B cell (primary cell): ENCODE measurements around the gene GALNT10. TPM values are rescaled to one million over a fixed set of nuclear protein-coding genes. Genes with fewer than 3 reads are reported as not detected.

Experiments used
- ATAC-seq: fragments of 200-7000 bp; cut with Tn5 transposase; one replicate; pipeline ENCODE4 v1.10.0; 2021; ENCODE audit warnings: low read depth, mild to moderate bottlenecking, moderate number of reproducible peaks, moderate library complexity
- CTCF ChIA-PET: fragments of 350-600 bp; sonication (Branson Sonifier 250); formaldehyde crosslinking; loops from one replicate; lab custom pipeline; 2021; ENCODE audit warnings: antibody characterized with exemption, inconsistent platforms; lab: Charles Lee
- POLR2A ChIA-PET: fragments of 350-600 bp; sonication (Branson Sonifier 250); formaldehyde crosslinking; loops from one replicate; lab custom pipeline; 2021; ENCODE audit warnings: antibody characterized with exemption; lab: Charles Lee
- DNase-seq: peaks from one replicate; pipeline ENCODE4 v3.0.0; 2013
- H2AFZ ChIP-seq: 2 replicates; pipeline ENCODE4 v1.6.1; 2012; ENCODE audit warnings: mild to moderate bottlenecking, low read depth, low read length; ENCODE audit not compliant: insufficient read depth, poor library complexity, severe bottlenecking
- H3K27ac ChIP-seq, 2 donors: 1 replicate in 1 of 2; 2 replicates in 1 of 2; pipeline ENCODE4 v1.5.1; 2012 to 2013; ENCODE audit warnings: low read length in 2 of 2, mild to moderate bottlenecking in 2 of 2, moderate library complexity in 1 of 2
- H3K27me3 ChIP-seq, 4 experiments: fragments of 200-600 bp in 1 of 4; sonication (generic) in 1 of 4; replicated peaks in 1 of 4; 1 replicate in 2 of 4; 2 replicates in 2 of 4; pipeline versions ENCODE4 v1.6.1 to v1.7.0; 2013 to 2016; ENCODE audit warnings: low read length in 3 of 4, mild to moderate bottlenecking in 2 of 4, mixed read lengths in 1 of 4, moderate library complexity in 1 of 4; ENCODE audit not compliant: insufficient read depth in 4 of 4, control insufficient read depth in 3 of 4; ENCODE audit errors: control extremely low read depth in 1 of 4
- H3K36me3 ChIP-seq, 2 experiments: replicated peaks in 1 of 2; 1 replicate in 1 of 2; 2 replicates in 1 of 2; pipeline versions ENCODE4 v1.6.1 to v1.7.1; 2013; ENCODE audit warnings: low read length in 1 of 2; ENCODE audit not compliant: insufficient read depth in 2 of 2, control insufficient read depth in 1 of 2; ENCODE audit errors: control extremely low read depth in 1 of 2, extremely low read depth in 1 of 2
- H3K4me1 ChIP-seq, 2 donors: fragments of 200-600 bp in 1 of 2; sonication (generic) in 1 of 2; 1 replicate in 1 of 2; 2 replicates in 1 of 2; pipeline versions ENCODE4 v1.5.1 to v1.6.1; 2013 to 2017; ENCODE audit warnings: low read length in 2 of 2; ENCODE audit not compliant: control insufficient read depth in 2 of 2, insufficient read depth in 2 of 2
- H3K4me2 ChIP-seq: replicated peaks from 2 replicates; pipeline ENCODE3; 2012; ENCODE audit warnings: mild to moderate bottlenecking, low read depth, low read length; ENCODE audit not compliant: poor library complexity, severe bottlenecking
- H3K4me3 ChIP-seq, 5 experiments: fragments of 200-600 bp in 1 of 5; sonication (generic) in 1 of 5; 1 replicate in 3 of 5; 2 replicates in 2 of 5; pipeline versions ENCODE4 v1.5.1 to v1.7.0; 2011 to 2016; ENCODE audit warnings: low read length in 4 of 5, mild to moderate bottlenecking in 4 of 5, low read depth in 2 of 5, control low read depth in 1 of 5, moderate library complexity in 1 of 5; ENCODE audit not compliant: insufficient read depth in 1 of 5; ENCODE audit errors: control extremely low read depth in 1 of 5, extremely low read depth in 1 of 5
- H3K79me2 ChIP-seq: fragments of 200-600 bp; sonication (generic); one replicate; pipeline ENCODE4 v1.6.0; 2016; ENCODE audit warnings: low read length; ENCODE audit not compliant: control insufficient read depth, insufficient read depth
- H3K9ac ChIP-seq: fragments of 200-600 bp; sonication (generic); 2 replicates; pipeline ENCODE4 v1.6.1; 2017; ENCODE audit warnings: mild to moderate bottlenecking, low read length, moderate library complexity
- H3K9me3 ChIP-seq, 3 donors: one replicate each; pipeline versions ENCODE4 v1.6.1 to v1.7.1; 2013; ENCODE audit warnings: low read length in 2 of 3; ENCODE audit not compliant: control insufficient read depth in 2 of 3, insufficient read depth in 1 of 3; ENCODE audit errors: control extremely low read depth in 1 of 3
- H4K20me1 ChIP-seq: 2 replicates; pipeline ENCODE4 v1.6.0; 2012; ENCODE audit warnings: mild to moderate bottlenecking, low read length; ENCODE audit not compliant: insufficient read depth, control insufficient read depth, poor library complexity, severe bottlenecking
- H3K27ac Mint-ChIP-seq: one replicate; pipeline ENCODE4 v1.8.0; 2021; ENCODE audit warnings: mixed read lengths
- H3K27me3 Mint-ChIP-seq: one replicate; pipeline ENCODE4 v1.8.0; 2021; ENCODE audit warnings: mixed read lengths
- H3K4me1 Mint-ChIP-seq: one replicate; pipeline ENCODE4 v1.8.0; 2021; ENCODE audit warnings: mixed read lengths
- H3K4me3 Mint-ChIP-seq: one replicate; pipeline ENCODE4 v1.8.0; 2021; ENCODE audit warnings: mixed read lengths
- H3K9me3 Mint-ChIP-seq: one replicate; pipeline ENCODE4 v1.8.0; 2022; ENCODE audit warnings: mixed read lengths; ENCODE audit not compliant: insufficient read depth
- CTCF ChIP-seq: fragments of 200-600 bp; IDR thresholded peaks from one replicate; pipeline ENCODE4 v1.8.0; 2022; ENCODE audit warnings: antibody characterized with exemption, mild to moderate bottlenecking
- EZH2 ChIP-seq: IDR thresholded peaks from 2 replicates; pipeline ENCODE4 v1.6.1; 2012; ENCODE audit warnings: borderline replicate concordance, low read depth, mild to moderate bottlenecking, moderate library complexity, low read length; ENCODE audit not compliant: insufficient read depth, poor library complexity, severe bottlenecking
- WGBS: methylation state at CpG from one replicate; pipeline ENCODE4 v1.1.5; 2013; ENCODE audit warnings: missing lambda C conversion rate; ENCODE audit not compliant: insufficient coverage; 5-methylcytosine and 5-hydroxymethylcytosine counted together
- intact Hi-C: fragments of 100-400 bp; cut with micrococcal nuclease; formaldehyde crosslinking; loops from one replicate; pipeline ENCODE4 v1.10.0; 2022
- polyA plus RNA-seq: library from polyadenylated mRNA; depleted of rRNA; stranded (reverse); fragments of >200 nt; gene quantifications from 2 replicates; pipeline ENCODE4 v1.2.3, GENCODE V29; 2012
- total RNA-seq, 2 donors: library from RNA; stranded (reverse); fragments of 120-200 nt in 1 of 2; gene quantifications; 1 replicate in 1 of 2; 2 replicates in 1 of 2; pipeline versions ENCODE4 v1.2.3 to v1.2.4, GENCODE V29; 2013 to 2022

GALNT10 gene
- total and polyA plus RNA-seq, 2 donors (not counting 1 experiment from before 2014, with no cell fraction given), result 27.7 to 42.8 TPM

- Histone ChIP-seq H4K20me1 (no peaks in the 10 kb centered on the region), H3K4me1 (peaks cover 17 to 19% of the 10 kb centered on the region in 2 donors), H3K27me3 (no peaks in the 10 kb centered on the region), H3K79me2 (peaks cover 5% of the 10 kb centered on the region), H3K4me2 (no peak overlapping the region), H3K27ac (no peak overlapping the region), H3K4me3 (no peak overlapping the region), H3K36me3 (peaks cover 1 to 36% of the 10 kb centered on the region in 2 experiments), H2AFZ (no peak overlapping the region), H3K9ac (no peak overlapping the region), H3K9me3 (no peaks in the 10 kb centered on the region)
- no peak for ATAC-seq
- H3K4me3 Mint-ChIP-seq, result no peak overlapping the region
- WGBS, result no CpG with 5 or more reads among the region's 1 CpG
- no peak overlapping the region for H3K27ac Mint-ChIP-seq
- peaks cover 26% of the 10 kb centered on the region for H3K4me1 Mint-ChIP-seq
- TF ChIP-seq CTCF (no peak), EZH2 (no peak)
- CTCF ChIA-PET, result no interaction called here
- no peaks in the 10 kb centered on the region for H3K9me3 Mint-ChIP-seq
- no peaks in the 10 kb centered on the region for H3K27me3 Mint-ChIP-seq
- POLR2A ChIA-PET, result no interaction called here
- intact Hi-C loops, result no loop called here
- no peak for DNase-seq
These were observed 105.0 kb downstream of the GALNT10 start for GRCh38 chr5:154295551-154295950.

GRCh38 chr5:154296525-154297159, 106.1 kb downstream of the GALNT10 start:
- Histone ChIP-seq H3K27ac (peak overlapping the region in 1 of 2 donors; percentile 27), H3K9ac (no peak overlapping the region), H3K4me1 (peaks cover 17 to 19% of the 10 kb centered on the region in 2 donors), H4K20me1 (no peaks in the 10 kb centered on the region), H3K9me3 (no peaks in the 10 kb centered on the region), H2AFZ (no peak overlapping the region), H3K27me3 (no peaks in the 10 kb centered on the region), H3K79me2 (peaks cover 3% of the 10 kb centered on the region), H3K4me3 (no peak overlapping the region), H3K36me3 (peaks cover 1 to 40% of the 10 kb centered on the region in 2 experiments), H3K4me2 (no peak overlapping the region)
- TF ChIP-seq CTCF (no peak), EZH2 (no peak)
- ChIA-PET CTCF (interaction anchor here (1.1 kb wide), 1 partner anchor 224 kb away, joined by 3 read pairs; no protein-coding TSS in a partner anchor), POLR2A (interaction anchor here (0.6 kb wide), 1 partner anchor 82 kb away, joined by 4 read pairs; no protein-coding TSS in a partner anchor)
- 100% methylated on average over 2 of the region's 6 CpGs for WGBS
- Mint-ChIP-seq H3K9me3 (no peaks in the 10 kb centered on the region), H3K27me3 (no peaks in the 10 kb centered on the region), H3K4me3 (no peak overlapping the region), H3K4me1 (peaks cover 26% of the 10 kb centered on the region), H3K27ac (peak overlapping the region; percentile 22)
- intact Hi-C loops, result no loop called here
- ATAC-seq (no peak), DNase-seq (no peak)
